GM23248 (cell line): Measurements from ENCODE around the gene OCLN. TPM values are rescaled to one million over a fixed set of nuclear protein-coding genes. Genes with fewer than 3 reads are reported as not detected.
"Not testable (repeated sequence)": the region's sequence is repeated elsewhere in the genome, so short reads cannot be mapped to it uniquely, and the experiment has no call there.

ENCODE experiments used
- DNase-seq: peaks from one replicate; pipeline ENCODE4 v3.0.0-alpha.2; 2015
- H2AFZ ChIP-seq: fragments of 200-600 bp; sonication (generic); 2 replicates; pipeline ENCODE4 v1.6.1; 2016; ENCODE audit warnings: antibody characterized with exemption
- H3F3A ChIP-seq: fragments of 200-600 bp; sonication (generic); 2 replicates; pipeline ENCODE4 v1.6.1; 2016; ENCODE audit warnings: mild to moderate bottlenecking, antibody characterized with exemption, mixed run types; ENCODE audit not compliant: insufficient read depth
- H3K27ac ChIP-seq: fragments of 200-600 bp; sonication (generic); 2 replicates; pipeline ENCODE4 v1.5.1; 2016; ENCODE audit warnings: mild to moderate bottlenecking
- H3K27me3 ChIP-seq: fragments of 200-600 bp; sonication (generic); replicated peaks from 2 replicates; pipeline ENCODE4 v1.6.1; 2016; ENCODE audit warnings: mild to moderate bottlenecking; ENCODE audit not compliant: insufficient read depth
- H3K36me3 ChIP-seq: fragments of 200-600 bp; sonication (generic); 2 replicates; pipeline ENCODE4 v1.6.1; 2016; ENCODE audit warnings: low read depth, mild to moderate bottlenecking
- H3K4me1 ChIP-seq: fragments of 200-600 bp; sonication (generic); 2 replicates; pipeline ENCODE4 v1.6.1; 2016; ENCODE audit warnings: mild to moderate bottlenecking; ENCODE audit not compliant: insufficient read depth
- H3K4me2 ChIP-seq: fragments of 200-600 bp; sonication (generic); one replicate; pipeline ENCODE4 v1.6.1; 2016; ENCODE audit warnings: mild to moderate bottlenecking; ENCODE audit not compliant: unreplicated experiment
- H3K4me3 ChIP-seq: fragments of 200-600 bp; sonication (generic); 2 replicates; pipeline ENCODE4 v1.5.1; 2016; ENCODE audit warnings: mild to moderate bottlenecking
- H3K79me2 ChIP-seq: fragments of 200-600 bp; sonication (generic); 2 replicates; pipeline ENCODE4 v1.6.1; 2016; ENCODE audit warnings: mild to moderate bottlenecking; ENCODE audit not compliant: insufficient read depth
- H3K9ac ChIP-seq: fragments of 200-600 bp; sonication (generic); 2 replicates; pipeline ENCODE4 v1.6.1; 2016; ENCODE audit warnings: mild to moderate bottlenecking
- H3K9me2 ChIP-seq: fragments of 200-600 bp; sonication (generic); 2 replicates; pipeline ENCODE4 v1.6.1; 2016; ENCODE audit warnings: mixed run types, mild to moderate bottlenecking, moderate library complexity; ENCODE audit not compliant: insufficient read depth
- H3K9me3 ChIP-seq: fragments of 200-600 bp; sonication (generic); one replicate; pipeline ENCODE4 v1.6.1; 2017; ENCODE audit warnings: low read depth
- H4K20me1 ChIP-seq: fragments of 200-600 bp; sonication (generic); 2 replicates; pipeline ENCODE4 v1.6.0; 2016; ENCODE audit not compliant: insufficient read depth
- EZH2 ChIP-seq: fragments of 200-600 bp; sonication (generic); IDR thresholded peaks from 2 replicates; pipeline ENCODE4 v1.6.1; 2018; ENCODE audit warnings: antibody characterized with exemption, mild to moderate bottlenecking; ENCODE audit not compliant: insufficient read depth, poor library complexity, severe bottlenecking
- EZH2phosphoT487 ChIP-seq: fragments of 200-600 bp; sonication (generic); IDR thresholded peaks from 2 replicates; pipeline ENCODE4 v1.6.1; 2018; ENCODE audit warnings: antibody characterized with exemption, moderate library complexity, mild to moderate bottlenecking, low read depth; ENCODE audit not compliant: insufficient read depth
- WGBS, 2 experiments: methylation state at CpG; one replicate each; pipeline ENCODE4 v1.1.6; 2015 to 2017; ENCODE audit warnings: low lambda C conversion rate in 2 of 2, low coverage in 1 of 2; ENCODE audit errors: missing lambda C conversion rate in 2 of 2; 5-methylcytosine and 5-hydroxymethylcytosine counted together
- in situ Hi-C: fragments of 300-500 bp; cut with MboI; formaldehyde crosslinking; loops from 2 replicates; pipeline ENCODE4 v1.15.0; 2020
- polyA plus RNA-seq: library from polyadenylated mRNA; unstranded; fragments of >200 nt; fragmentation: Nextera tagmentation; extraction: Ambion mirVana; gene quantifications from 2 replicates; pipeline ENCODE4 v1.2.1, GENCODE V29; 2016
- total RNA-seq: library from RNA; depleted of rRNA; stranded (reverse); fragments of >200 nt; shearing (Covaris generic); gene quantifications from 2 replicates; pipeline ENCODE4 v1.2.3, GENCODE V29; 2014

OCLN gene
- total and polyA plus RNA-seq, 2 experiments from 2014 or later = 0.59 to 1.7 TPM

DNA sequence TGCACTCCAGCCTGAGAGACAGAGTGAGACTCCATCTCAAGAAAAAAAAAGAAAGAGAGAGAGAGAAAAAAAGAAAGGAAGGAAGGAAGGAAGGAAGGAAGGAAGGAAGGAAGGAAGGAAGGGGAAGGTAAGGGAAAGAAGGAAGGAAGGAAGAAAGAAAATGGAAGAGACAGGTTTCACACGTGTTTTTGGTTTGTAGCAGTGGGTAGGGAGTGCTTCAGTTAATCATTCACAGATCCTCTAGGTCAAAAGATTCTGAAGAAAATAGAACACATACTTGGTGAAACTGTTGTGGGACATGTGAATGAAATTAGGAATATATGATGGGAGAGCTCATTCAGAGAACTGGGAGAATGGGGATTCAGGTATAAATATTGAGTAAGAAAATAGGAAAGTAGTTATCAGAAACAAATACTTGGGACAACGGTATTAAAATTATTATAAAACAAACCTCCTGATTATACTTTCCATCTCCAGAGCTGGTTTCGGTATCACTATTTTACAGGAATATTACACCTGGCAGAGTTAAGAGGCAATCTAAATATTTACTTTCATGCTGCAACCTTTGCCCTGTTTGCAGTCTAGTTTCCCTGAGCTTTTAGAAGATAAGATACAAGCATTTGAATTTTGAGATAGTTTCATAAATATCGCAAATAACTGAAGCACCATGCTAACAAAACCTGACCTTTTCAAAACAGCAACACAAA lies 40.5 kb upstream of the OCLN start:
- Histone ChIP-seq H3K4me3 (no peak overlapping the region), H3F3A (peaks cover 9% of the 10 kb centered on the region), H3K9me3 (no peaks in the 10 kb centered on the region), H3K9me2 (no peaks in the 10 kb centered on the region), H3K4me1 (peaks cover 9% of the 10 kb centered on the region), H3K79me2 (no peaks in the 10 kb centered on the region), H2AFZ (no peak overlapping the region), H3K4me2 (no peak overlapping the region), H3K9ac (no peak overlapping the region), H3K36me3 (no peaks in the 10 kb centered on the region), H3K27me3 (no peaks in the 10 kb centered on the region), H3K27ac (no peak overlapping the region), H4K20me1 (no peaks in the 10 kb centered on the region)
- in situ Hi-C loops = no loop called here
- WGBS, 2 experiments = 76 to 79% methylated on average over 4 of the region's 4 CpGs
- DNase-seq = no peak
- TF ChIP-seq EZH2phosphoT487 = no peak
- TF ChIP-seq EZH2 = no peak

DNA sequence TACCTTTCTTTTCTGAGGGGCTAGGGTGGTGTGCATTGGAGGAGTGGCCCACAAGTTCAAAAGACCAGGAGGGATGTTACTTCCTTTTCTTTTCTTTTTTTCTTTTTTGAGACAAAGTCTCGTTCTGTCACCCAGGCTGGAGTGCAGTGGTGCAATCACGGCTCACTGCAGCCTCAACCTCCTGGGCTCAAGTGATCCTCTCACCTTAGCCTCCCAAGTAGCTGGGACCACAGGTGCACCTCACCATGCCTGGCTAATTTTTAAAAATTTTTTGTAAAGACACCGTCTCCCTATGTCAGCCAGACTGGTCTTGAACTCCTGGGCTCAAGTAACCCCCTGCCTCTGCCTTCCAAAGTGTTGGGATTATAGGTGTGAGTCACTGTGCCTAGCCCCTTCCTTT lies 39.1 kb upstream of the OCLN start:
- 86 to 88% methylated on average over 3 of the region's 3 CpGs for WGBS, 2 experiments
- H3F3A ChIP-seq, H3K4me1 ChIP-seq, H3K9ac ChIP-seq, H3K4me2 ChIP-seq, H2AFZ ChIP-seq, H3K27ac ChIP-seq, in situ Hi-C loops, DNase-seq, H3K27me3 ChIP-seq, H3K9me2 ChIP-seq, H3K9me3 ChIP-seq, H3K79me2 ChIP-seq, H4K20me1 ChIP-seq, H3K4me3 ChIP-seq, H3K36me3 ChIP-seq: not testable (repeated sequence)

DNA sequence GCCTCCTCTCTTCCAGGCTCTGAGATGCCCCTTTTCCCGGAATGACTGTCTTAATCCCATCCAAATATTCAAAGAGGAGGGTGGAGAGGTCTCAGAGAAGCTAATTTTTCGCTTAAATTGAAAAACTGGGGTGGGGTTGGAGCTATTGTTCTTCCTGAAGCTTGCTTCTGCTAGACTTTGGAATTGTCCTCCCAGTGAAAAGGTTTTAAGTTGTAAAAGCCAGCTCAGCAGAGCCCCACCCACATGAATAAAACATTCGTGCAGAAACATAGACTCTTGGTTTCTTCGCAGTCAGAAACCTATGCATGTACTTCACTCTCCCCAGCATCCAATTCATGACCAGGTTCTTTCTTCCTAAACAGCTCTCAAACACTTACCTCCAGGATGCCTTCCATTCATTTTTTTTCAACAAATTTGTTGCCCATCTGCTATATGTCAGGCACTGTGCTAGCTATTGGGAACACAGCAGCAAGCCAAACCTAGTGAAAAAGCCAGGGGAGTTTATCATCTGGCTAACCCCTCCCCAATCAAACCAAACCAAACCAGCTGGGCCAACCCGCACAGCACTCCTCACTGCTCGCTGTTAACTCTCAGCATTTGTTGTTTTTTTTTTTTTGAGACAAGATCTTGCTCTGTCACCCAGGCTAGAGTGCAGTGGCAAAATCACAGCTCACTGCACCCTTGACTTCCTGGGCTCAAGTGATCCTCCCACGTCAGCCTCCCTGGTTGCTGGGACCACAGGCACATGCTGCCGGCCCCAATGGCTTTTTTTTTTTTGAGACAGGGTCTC lies 37.9 kb upstream of the OCLN start:
- no peaks in the 10 kb centered on the region for H3K27me3 ChIP-seq
- no peak for DNase-seq
- H4K20me1 ChIP-seq = no peaks in the 10 kb centered on the region
- peaks cover 9% of the 10 kb centered on the region for H3F3A ChIP-seq
- no peaks in the 10 kb centered on the region for H3K79me2 ChIP-seq
- H3K4me3 ChIP-seq = no peak overlapping the region
- H3K9me3 ChIP-seq = no peaks in the 10 kb centered on the region
- H3K9ac ChIP-seq = no peak overlapping the region
- in situ Hi-C loops = no loop called here
- WGBS, 2 experiments = 42 to 45% methylated on average over 8 of the region's 8 CpGs
- H3K4me1 ChIP-seq = peaks cover 8% of the 10 kb centered on the region
- no peak for TF ChIP-seq EZH2phosphoT487
- no peak for TF ChIP-seq EZH2
- H3K4me2 ChIP-seq = no peak overlapping the region
- H3K9me2 ChIP-seq = no peaks in the 10 kb centered on the region
- no peak overlapping the region for H3K27ac ChIP-seq
- H3K36me3 ChIP-seq = no peaks in the 10 kb centered on the region
- no peak overlapping the region for H2AFZ ChIP-seq

DNA sequence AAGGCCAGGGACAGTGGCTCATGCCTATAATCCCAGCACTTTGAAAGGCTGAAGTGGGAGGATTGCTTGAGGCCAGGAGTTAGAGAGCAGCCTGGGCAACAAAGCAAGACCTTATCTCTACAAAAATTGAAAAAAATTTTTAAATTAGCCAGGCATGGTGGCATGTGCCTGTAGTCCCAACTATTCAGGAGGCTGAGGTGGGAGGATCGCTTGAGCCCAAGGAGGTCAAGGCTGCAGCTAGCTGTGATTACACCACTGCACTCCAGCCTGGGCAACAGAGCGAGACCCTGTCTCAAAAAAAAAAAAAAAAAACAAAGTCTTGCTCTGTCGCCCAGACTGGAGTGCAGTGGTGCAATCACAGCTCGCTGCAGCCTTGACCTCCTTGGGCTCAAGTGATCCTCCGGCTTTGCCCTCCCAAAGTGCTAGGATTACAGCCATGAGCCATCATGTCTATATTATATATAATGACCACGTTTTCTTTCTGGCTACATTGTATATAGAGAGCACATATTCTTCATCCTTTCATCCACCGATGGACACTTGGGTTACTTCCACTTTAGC lies 37.1 kb upstream of the OCLN start:
- H3K9me3 ChIP-seq, H3F3A ChIP-seq, H3K27me3 ChIP-seq, H3K4me1 ChIP-seq, H4K20me1 ChIP-seq, H2AFZ ChIP-seq, in situ Hi-C loops, H3K79me2 ChIP-seq, H3K9me2 ChIP-seq, H3K27ac ChIP-seq, DNase-seq, H3K9ac ChIP-seq, H3K4me3 ChIP-seq, H3K4me2 ChIP-seq, H3K36me3 ChIP-seq: not testable (repeated sequence)
- WGBS, 2 experiments = 67 to 79% methylated on average over 7 of the region's 7 CpGs
